ENCODE data around the gene TECTA. TPM values are rescaled to one million over a fixed set of nuclear protein-coding genes. Genes with fewer than 3 reads are reported as not detected.

The TECTA gene
- total RNA-seq, 2 experiments from 2014 or later: 0.19 to 0.36 TPM

DNA sequence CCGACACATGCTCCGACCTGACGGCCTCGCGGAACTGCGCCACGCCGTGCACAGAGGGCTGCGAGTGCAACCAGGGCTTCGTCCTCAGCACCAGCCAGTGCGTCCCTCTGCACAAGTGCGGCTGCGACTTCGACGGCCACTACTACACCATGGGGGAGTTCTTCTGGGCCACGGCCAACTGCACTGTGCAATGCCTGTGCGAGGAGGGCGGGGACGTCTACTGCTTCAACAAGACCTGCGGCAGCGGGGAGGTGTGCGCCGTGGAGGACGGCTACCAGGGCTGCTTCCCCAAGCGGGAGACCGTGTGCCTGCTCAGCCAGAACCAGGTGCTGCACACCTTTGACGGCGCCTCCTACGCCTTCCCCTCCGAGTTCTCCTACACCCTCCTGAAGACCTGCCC is 26.8 kb downstream of the TECTA start:
- POLR2A ChIA-PET: no interaction called here

DNA sequence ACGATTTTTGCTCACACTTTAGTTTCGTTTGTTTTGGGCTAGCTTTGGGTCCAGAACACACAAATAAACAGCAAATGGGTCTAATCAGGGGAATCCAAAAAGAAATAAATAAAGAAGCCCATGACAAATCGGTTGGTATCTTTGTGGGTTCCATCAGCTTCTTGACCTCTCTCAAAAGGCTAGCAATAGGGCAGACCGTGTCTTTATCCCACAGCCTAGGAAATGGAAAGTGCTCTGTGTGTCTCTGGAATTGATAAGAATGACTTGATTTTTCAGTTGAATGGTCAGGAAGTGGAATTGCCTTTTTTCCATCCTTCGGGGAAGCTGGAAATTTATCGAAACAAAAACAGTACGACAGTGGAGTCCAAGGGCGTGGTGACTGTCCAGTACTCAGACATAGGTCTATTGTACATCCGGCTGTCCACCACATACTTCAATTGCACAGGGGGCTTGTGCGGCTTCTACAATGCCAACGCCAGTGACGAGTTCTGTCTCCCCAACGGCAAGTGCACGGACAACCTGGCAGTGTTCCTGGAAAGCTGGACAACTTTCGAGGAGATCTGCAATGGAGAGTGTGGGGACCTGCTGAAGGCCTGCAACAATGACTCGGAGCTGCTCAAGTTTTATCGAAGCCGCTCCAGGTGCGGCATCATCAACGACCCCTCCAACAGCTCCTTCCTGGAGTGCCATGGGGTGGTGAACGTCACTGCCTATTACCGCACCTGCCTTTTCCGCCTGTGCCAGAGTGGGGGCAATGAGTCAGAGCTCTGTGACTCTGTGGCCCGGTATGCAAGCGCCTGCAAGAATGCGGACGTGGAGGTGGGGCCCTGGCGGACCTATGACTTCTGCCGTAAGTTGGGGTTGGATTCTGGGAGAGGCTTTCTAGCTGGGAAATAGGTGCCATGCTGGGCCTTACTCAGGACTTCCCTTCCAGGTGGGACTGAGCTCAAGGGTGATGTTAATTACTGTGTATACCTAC is 28.6 kb downstream of the TECTA start:
- ChIA-PET POLR2A (no interaction called here), CTCF (no interaction called here)

More for the DNA sequence above, 26.8 kb downstream of the TECTA start:
- CTCF ChIA-PET: no interaction called here

DNA sequence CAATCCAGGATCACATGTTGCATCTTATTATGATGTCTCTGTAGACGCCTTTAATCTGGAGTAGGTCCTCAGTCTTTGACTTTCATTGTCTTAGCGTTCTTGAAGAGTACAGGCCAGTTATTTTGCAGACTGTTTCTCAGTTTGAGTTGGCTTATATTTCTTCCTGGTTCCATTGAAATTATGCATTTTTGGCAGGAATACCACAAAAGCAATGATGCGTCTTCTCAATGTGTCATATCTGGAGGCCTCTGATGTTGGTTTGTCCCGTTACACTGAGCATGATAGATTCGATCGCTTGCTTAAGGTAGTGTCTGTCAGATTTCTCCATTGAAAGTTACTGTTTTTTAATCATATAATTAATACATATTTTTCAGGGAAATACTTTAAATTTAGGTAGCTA is 30.6 kb downstream of the TECTA start:
- CTCF ChIA-PET: no interaction called here
- POLR2A ChIA-PET: no interaction called here

- POLR2A ChIA-PET: no interaction called here
- CTCF ChIA-PET: no interaction called here
Measured at GRCh38 chr11:121132211-121132976, 31.4 kb downstream of the TECTA start.

GRCh38 chr11:121134741-121135312 is 33.8 kb downstream of the TECTA start:
- ChIA-PET POLR2A (no interaction called here), CTCF (no interaction called here)

DNA sequence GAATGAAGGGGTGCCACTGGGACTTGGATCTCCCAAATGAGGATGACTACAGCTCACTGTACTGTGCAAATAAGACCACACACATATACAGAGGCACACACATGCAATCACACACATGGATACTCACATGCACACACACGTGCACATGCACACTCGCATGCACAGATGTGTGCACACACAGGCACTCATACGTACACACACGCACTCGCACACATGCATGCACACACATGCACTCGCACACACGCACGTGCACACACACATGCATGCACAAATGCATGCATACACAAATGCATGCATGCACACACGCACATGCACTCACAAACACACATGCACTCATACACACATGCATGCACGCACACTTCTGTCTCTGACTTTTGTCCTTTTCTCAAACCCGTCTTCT is 36.0 kb downstream of the TECTA start:
- ChIA-PET POLR2A (no interaction called here), CTCF (no interaction called here)

GRCh38 chr11:121138259-121138658 is 37.2 kb downstream of the TECTA start:
- CTCF ChIA-PET: no interaction called here

GRCh38 chr11:121140369-121140768 is 39.3 kb downstream of the TECTA start:
- ChIA-PET POLR2A (no interaction called here), CTCF (no interaction called here)

More at GRCh38 chr11:121138259-121138658, 37.2 kb downstream of the TECTA start:
- POLR2A ChIA-PET: no interaction called here

DNA sequence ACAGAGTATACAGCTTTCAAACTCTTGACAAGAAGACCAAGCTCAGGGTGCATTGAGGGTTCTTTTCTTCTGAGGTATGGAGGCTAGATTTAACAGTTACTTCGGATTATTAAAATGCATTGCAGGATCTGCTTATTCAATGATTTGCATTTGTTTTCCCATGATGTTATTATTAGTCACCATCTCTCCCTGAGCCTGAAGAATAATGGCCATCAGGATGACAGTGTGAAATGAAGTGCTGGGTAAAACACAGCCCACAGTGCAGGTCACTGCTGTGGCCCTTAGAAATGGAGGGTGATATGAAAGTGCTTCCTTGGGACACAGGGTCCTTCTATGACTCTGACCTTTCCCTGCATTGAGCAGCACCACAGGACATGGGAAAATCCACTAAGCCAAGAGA is 40.0 kb downstream of the TECTA start:
- POLR2A ChIA-PET: no interaction called here
- CTCF ChIA-PET: no interaction called here

GRCh38 chr11:121143921-121144320 is 42.9 kb downstream of the TECTA start:
- POLR2A ChIA-PET: no interaction called here
- CTCF ChIA-PET: no interaction called here

DNA sequence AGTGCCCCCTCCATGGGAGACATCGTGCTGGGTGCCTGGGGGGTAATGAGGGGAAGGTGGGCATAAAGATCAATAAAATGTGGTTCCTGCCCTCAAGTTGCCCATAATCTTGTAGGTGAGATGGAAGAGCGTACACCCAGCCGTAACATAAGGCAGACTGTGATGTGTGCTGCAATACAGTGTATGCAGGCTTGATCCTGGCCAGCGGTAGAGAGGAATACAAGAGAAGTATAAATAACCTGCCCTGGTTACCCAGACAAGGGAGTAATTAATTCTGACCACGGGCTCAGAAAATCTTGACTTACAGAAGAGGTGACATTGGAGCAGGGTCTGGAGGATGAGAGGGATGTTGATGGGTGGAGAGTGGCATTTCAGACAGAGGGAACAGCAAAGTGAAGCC is 43.7 kb downstream of the TECTA start:
- POLR2A ChIA-PET: no interaction called here
- CTCF ChIA-PET: no interaction called here

DNA sequence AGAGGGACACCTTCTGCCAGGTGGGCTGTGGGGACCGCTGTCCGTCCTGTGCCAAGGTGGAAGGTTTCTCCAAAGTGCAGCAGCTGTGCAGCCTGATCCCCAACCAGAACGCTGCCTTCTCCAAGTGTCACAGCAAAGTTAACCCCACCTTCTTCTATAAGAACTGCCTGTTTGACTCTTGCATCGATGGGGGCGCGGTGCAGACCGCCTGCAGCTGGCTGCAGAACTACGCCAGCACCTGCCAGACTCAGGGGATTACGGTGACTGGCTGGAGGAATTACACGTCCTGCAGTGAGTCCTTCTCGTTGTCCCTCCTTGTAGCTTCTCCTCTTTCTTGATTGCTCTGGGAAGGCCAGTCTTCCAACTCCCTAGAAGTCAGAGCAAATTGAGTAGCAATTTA is 44.8 kb downstream of the TECTA start:
- CTCF ChIA-PET: no interaction called here
- POLR2A ChIA-PET: no interaction called here

DNA sequence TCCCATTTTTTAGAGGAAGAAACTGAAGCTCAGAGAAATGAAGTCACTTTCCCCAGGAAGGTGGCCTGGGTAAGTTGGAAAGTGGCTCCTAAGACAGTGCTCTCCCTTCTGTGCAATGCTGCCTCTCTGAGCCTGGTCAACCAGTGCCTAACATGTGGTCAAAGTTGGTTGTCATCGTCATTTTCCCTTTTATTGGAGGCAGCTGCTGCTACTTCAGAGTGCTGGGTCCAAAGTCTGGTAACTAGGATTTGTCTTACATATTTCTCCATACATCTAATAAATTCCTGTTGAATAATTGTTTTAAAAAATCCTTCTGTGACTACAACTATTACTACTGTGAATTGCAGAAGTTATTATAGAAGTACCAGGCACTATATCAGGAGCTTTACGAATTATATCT is 48.1 kb downstream of the TECTA start:
- CTCF ChIA-PET: no interaction called here
- POLR2A ChIA-PET: no interaction called here

DNA sequence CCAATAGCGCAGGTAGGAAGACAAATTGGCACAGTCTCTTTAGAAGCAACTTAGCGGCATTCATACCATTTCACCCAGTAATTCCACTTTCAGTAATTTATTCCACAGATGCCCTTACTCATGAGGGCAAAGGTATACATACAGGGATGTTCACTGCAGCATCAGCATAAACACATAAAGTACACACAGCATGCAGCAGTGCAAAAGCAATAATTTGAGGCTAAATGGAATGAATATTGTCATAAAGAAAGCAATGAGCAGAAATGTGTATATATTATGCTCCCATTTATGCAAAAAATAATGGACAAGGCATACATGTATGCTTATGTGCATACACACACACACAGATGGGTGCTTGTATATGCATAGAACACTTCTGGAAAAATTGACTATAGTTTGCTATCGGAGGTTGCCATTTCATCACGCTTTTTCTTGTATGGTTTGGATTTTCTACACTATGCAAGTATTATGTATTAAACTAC is 50.2 kb downstream of the TECTA start:
- ChIA-PET POLR2A (no interaction called here), CTCF (no interaction called here)

GRCh38 chr11:121152764-121153163 is 51.7 kb downstream of the TECTA start:
- CTCF ChIA-PET: no interaction called here
- POLR2A ChIA-PET: no interaction called here

GRCh38 chr11:121153472-121153871 is 52.4 kb downstream of the TECTA start:
- CTCF ChIA-PET: no interaction called here

DNA sequence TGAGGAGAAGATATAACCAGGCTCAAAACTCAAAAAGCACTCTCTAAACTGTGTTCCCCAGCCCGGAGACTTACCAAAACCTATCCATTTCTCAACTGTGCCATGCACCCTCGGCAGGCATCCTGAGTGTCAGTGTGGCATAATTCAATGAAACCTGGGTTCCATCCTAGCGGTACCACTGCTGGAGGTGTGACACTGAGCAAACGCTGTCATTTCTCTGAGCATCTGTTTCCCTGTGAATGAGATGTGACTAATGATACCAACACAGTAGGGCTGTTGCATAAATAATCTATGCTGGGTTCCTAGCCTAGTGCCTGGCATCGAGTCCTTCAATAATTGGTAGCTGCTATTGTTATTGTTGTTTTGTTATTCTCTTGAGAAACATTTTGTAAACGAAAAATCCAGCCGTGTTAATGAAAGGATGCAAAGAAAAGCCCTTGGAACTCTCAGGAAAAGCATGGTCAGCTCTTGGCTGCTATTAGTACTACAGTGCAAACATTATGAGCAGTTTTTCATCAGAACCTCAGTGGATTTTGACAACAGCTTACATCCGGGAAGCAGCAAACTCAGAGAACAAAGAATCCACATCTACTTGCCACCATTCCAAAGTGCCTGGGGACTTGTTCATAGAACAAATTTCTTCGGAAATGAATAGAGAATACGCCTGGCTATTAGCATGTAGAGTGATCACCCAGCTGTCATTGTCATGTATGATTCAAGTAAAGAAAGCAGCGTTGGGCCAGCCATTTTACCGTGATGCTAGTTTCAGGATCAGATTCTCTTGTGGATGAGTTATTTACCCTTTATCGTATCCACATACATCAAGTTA is 53.7 kb downstream of the TECTA start:
- ChIA-PET POLR2A (no interaction called here), CTCF (no interaction called here)

More at GRCh38 chr11:121153472-121153871, 52.4 kb downstream of the TECTA start:
- POLR2A ChIA-PET: no interaction called here

DNA sequence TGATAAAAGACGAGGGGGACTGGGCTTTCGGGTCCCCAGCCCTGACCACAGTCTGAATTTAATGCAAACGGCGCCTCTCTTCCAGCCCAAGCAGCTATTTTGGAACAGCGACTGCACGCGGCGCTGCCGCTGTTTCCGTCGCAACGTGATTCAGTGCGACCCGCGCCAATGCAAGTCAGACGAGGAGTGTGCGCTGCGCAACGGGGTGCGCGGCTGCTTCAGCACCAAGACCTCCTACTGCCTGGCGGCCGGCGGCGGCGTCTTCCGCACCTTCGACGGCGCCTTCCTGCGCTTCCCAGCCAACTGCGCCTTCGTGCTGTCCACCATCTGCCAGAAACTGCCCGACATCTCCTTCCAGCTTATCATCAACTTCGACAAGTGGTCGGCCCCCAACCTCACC is 56.7 kb downstream of the TECTA start:
- ChIA-PET POLR2A (no interaction called here), CTCF (no interaction called here)

DNA sequence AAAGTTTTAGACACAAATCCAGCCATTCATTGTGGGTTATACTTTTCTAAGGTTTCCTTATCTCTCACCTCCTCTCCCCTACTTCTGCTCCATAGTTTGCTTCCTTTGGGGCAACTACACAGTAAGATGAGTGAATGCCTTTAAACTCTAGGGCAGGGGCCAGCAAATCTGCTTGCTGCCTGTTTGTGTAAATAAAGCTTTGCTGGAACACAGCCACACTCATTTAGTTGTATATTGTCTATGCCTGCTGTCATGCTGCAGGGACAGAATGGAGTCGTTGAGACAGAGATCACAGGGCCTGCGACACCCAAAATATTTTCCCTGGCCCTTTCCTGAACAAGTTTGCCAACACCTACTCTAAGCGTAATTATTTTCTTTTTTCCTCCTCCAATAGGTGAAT is 58.7 kb downstream of the TECTA start:
- ChIA-PET POLR2A (no interaction called here), CTCF (no interaction called here)

- CTCF ChIA-PET: no interaction called here
- POLR2A ChIA-PET: no interaction called here
Measured at GRCh38 chr11:121161349-121161917, 60.4 kb downstream of the TECTA start.
